Gastrocnemius medialis (tissue), 4 donors: Measurements from ENCODE around the gene NCOR1. TPM values are rescaled to one million over a fixed set of nuclear protein-coding genes. Genes with fewer than 3 reads are reported as not detected.

Experiments used
- ATAC-seq, 2 donors: fragments of 150-250 bp; one replicate each; pipeline ENCODE4 v1.9.1; 2016
- DNase-seq, 2 donors: peaks; one replicate each; pipeline ENCODE4 v3.0.0-alpha.2; 2019
- H3K27ac ChIP-seq, 4 donors: fragments of 200-600 bp; sonication (generic); 1 replicate in 1 of 4; 2 replicates in 3 of 4; pipeline ENCODE4 v1.5.1; 2016 to 2018; ENCODE audit warnings: mild to moderate bottlenecking in 2 of 4, moderate library complexity in 1 of 4
- H3K27me3 ChIP-seq, 3 donors: fragments of 200-600 bp; sonication (generic) in 2 of 3; 1 replicate in 1 of 3; 2 replicates in 2 of 3; pipeline versions ENCODE4 v1.5.1 to v1.6.0; 2016 to 2019; ENCODE audit warnings: mild to moderate bottlenecking in 1 of 3, moderate library complexity in 1 of 3
- H3K36me3 ChIP-seq, 2 donors: fragments of 200-600 bp; sonication (generic) in 1 of 2; one replicate each; pipeline ENCODE4 v1.5.1; 2017 to 2018
- H3K4me1 ChIP-seq, 2 donors: fragments of 200-600 bp; sonication (generic) in 1 of 2; one replicate each; pipeline ENCODE4 v1.5.1; 2016 to 2017; ENCODE audit warnings: mild to moderate bottlenecking in 2 of 2
- H3K4me3 ChIP-seq, 4 donors: fragments of 200-600 bp; sonication (generic) in 3 of 4; 1 replicate in 1 of 4; 2 replicates in 3 of 4; pipeline ENCODE4 v1.5.1; 2016 to 2019; ENCODE audit warnings: mild to moderate bottlenecking in 2 of 4
- H3K9me3 ChIP-seq, 3 donors: fragments of 200-600 bp; sonication (generic) in 2 of 3; 1 replicate in 1 of 3; 2 replicates in 2 of 3; pipeline ENCODE4 v1.5.1; 2016 to 2019
- CTCF ChIP-seq, 5 experiments: fragments of 450-650 bp in 3 of 5; fragments of 200-600 bp in 2 of 5; sonication (generic) in 2 of 5; IDR thresholded peaks in 4 of 5; conservative IDR thresholded peaks in 1 of 5; 1 replicate in 4 of 5; 2 replicates in 1 of 5; pipeline ENCODE4 v1.5.1; 2016 to 2019; ENCODE audit warnings: antibody characterized with exemption in 5 of 5, mild to moderate bottlenecking in 3 of 5, moderate library complexity in 3 of 5
- POLR2A ChIP-seq, 2 donors: fragments of 450-650 bp; IDR thresholded peaks; one replicate each; pipeline ENCODE4 v1.6.1; 2017; ENCODE audit warnings: antibody characterized with exemption in 2 of 2, mild to moderate bottlenecking in 2 of 2, moderate library complexity in 2 of 2
- in situ Hi-C, 4 donors: fragments of 200-750 bp; cut with MboI; loops; one replicate each; pipeline versions ENCODE4 v1.15.0 to v1.8.0; 2017; ENCODE audit warnings: low sequenced_read_pairs in 4 of 4
- intact Hi-C: fragments of 100-400 bp; cut with DNase I; formaldehyde crosslinking; loops from one replicate; pipeline ENCODE4 v1.15.1; 2023; ENCODE audit warnings: low total_unique reads
- total RNA-seq, 4 donors: library from RNA; depleted of rRNA; stranded (reverse); fragments of >200 nt; gene quantifications; one replicate each; pipeline versions ENCODE4 v1.1.0 to v1.2.3, GENCODE V29; 2016

Gene NCOR1
- total RNA-seq, 4 donors from 2014 or later, result 122 to 152 (median 132) TPM

- in situ Hi-C loops, result no loop called here
- TF ChIP-seq CTCF (IDR thresholded peaks at IDR 0.05 in 4 of 5, conservative IDR thresholded peaks at IDR 0.05 in 1 of 5) (no peak), POLR2A (IDR thresholded peaks at IDR 0.05) (no peak)
- intact Hi-C loops, result no loop called here
- H3K4me1 ChIP-seq, result peaks cover 0 to 9% of the 10 kb centered on the region in 2 donors
- H3K36me3 ChIP-seq, result peaks cover 0 to 8% of the 10 kb centered on the region in 2 donors
- ATAC-seq (no peak), DNase-seq (no peak)
- no peaks in the 10 kb centered on the region for H3K9me3 ChIP-seq
- H3K27me3 ChIP-seq, result no peaks in the 10 kb centered on the region
- no peak overlapping the region for H3K4me3 ChIP-seq
- H3K27ac ChIP-seq, result no peak overlapping the region
Observed at GRCh38 chr17:16108386-16108785, 106.9 kb downstream of the NCOR1 start.

- H3K4me1 ChIP-seq, result peaks cover 0 to 9% of the 10 kb centered on the region in 2 donors
- H3K9me3 ChIP-seq, result no peaks in the 10 kb centered on the region
- H3K36me3 ChIP-seq, result peaks cover 0 to 8% of the 10 kb centered on the region in 2 donors
- no peak for ATAC-seq
- DNase-seq, result no peak
- TF ChIP-seq CTCF (IDR thresholded peaks at IDR 0.05 in 4 of 5, conservative IDR thresholded peaks at IDR 0.05 in 1 of 5), result no peak
- no peak overlapping the region for H3K4me3 ChIP-seq
- peak overlapping the region in 3 of 4 donors; percentile 33 to 60 (median 45) for H3K27ac ChIP-seq
- intact Hi-C loops, result no loop called here
- in situ Hi-C loops, result no loop called here
- no peaks in the 10 kb centered on the region for H3K27me3 ChIP-seq
Observed at GRCh38 chr17:16107165-16107770, 108.1 kb downstream of the NCOR1 start.

GRCh38 chr17:16106161-16106891, 109.0 kb downstream of the NCOR1 start:
- DNase-seq (peak in 1 of 2 donors; percentile 4), ATAC-seq (peak; percentile 76 to 84)
- Histone ChIP-seq H3K27me3 (no peaks in the 10 kb centered on the region), H3K27ac (peak overlapping the region; percentile 14 to 72 (median 54)), H3K4me3 (no peak overlapping the region), H3K4me1 (peaks cover 0 to 9% of the 10 kb centered on the region in 2 donors), H3K36me3 (peaks cover 0 to 12% of the 10 kb centered on the region in 2 donors), H3K9me3 (no peaks in the 10 kb centered on the region)
- intact Hi-C loops, result no loop called here
- in situ Hi-C loops, result no loop called here
- TF ChIP-seq CTCF (IDR thresholded peaks at IDR 0.05 in 4 of 5, conservative IDR thresholded peaks at IDR 0.05 in 1 of 5) (no peak), POLR2A (IDR thresholded peaks at IDR 0.05) (no peak)

- in situ Hi-C loops, result no loop called here
- ATAC-seq (no peak), DNase-seq (no peak)
- peaks cover 0 to 9% of the 10 kb centered on the region in 2 donors for H3K4me1 ChIP-seq
- no peak overlapping the region for H3K4me3 ChIP-seq
- no peak overlapping the region for H3K27ac ChIP-seq
- no peaks in the 10 kb centered on the region for H3K27me3 ChIP-seq
- no peaks in the 10 kb centered on the region for H3K9me3 ChIP-seq
- H3K36me3 ChIP-seq, result peaks cover 0 to 32% of the 10 kb centered on the region in 2 donors
- intact Hi-C loops, result no loop called here
- TF ChIP-seq CTCF (IDR thresholded peaks at IDR 0.05 in 4 of 5, conservative IDR thresholded peaks at IDR 0.05 in 1 of 5) (no peak), POLR2A (IDR thresholded peaks at IDR 0.05) (no peak)
Observed at GRCh38 chr17:16104189-16104588, 111.1 kb downstream of the NCOR1 start.
